BE2C (cell line): ENCODE data around the gene PIK3CA. TPM values are rescaled to one million over a fixed set of nuclear protein-coding genes. Genes with fewer than 3 reads are reported as not detected.

Experiments
- DNase-seq: peaks from one replicate; pipeline ENCODE4 v3.0.0-alpha.2; 2020
- H3K27me3 ChIP-seq: fragments of 250-450 bp; sonication (Bioruptor Pico); 2 replicates; pipeline ENCODE4 v1.5.1; 2020; ENCODE audit warnings: mild to moderate bottlenecking
- H3K36me3 ChIP-seq: fragments of 250-450 bp; sonication (Bioruptor Pico); 2 replicates; pipeline ENCODE4 v1.5.1; 2020; ENCODE audit warnings: mild to moderate bottlenecking
- H3K4me1 ChIP-seq: fragments of 250-450 bp; sonication (Bioruptor Pico); 2 replicates; pipeline ENCODE4 v1.5.1; 2020
- H3K4me3 ChIP-seq: 2 replicates; pipeline ENCODE4 v1.5.1; 2011; ENCODE audit warnings: low read depth, low read length
- H3K9me3 ChIP-seq: fragments of 250-450 bp; sonication (Bioruptor Pico); 2 replicates; pipeline ENCODE4 v1.5.1; 2020
- CTCF ChIP-seq: IDR thresholded peaks from 2 replicates; pipeline ENCODE4 v1.5.1; 2012; ENCODE audit warnings: mild to moderate bottlenecking, low read depth, low read length
- polyA plus RNA-seq: library from polyadenylated mRNA; unstranded; fragments of >200 nt; gene quantifications from one replicate; pipeline ENCODE4 v1.2.1, GENCODE V29; 2012; ENCODE audit warnings: low read depth, missing spikeins; ENCODE audit not compliant: insufficient read length, insufficient read depth

The PIK3CA gene
- polyA plus RNA-seq: 5.1 TPM

GRCh38 chr3:179147873-179148615 lies at the start of gene PIK3CA:
PIK3CA (plus strand) TSS chr3:179148357; CDS start chr3:179198826, 50,469 bp downstream.
- peak; percentile 93 for DNase-seq
- peak within 1 kb of the TSS; percentile 88 for H3K4me3 ChIP-seq
- no peaks in the 10 kb centered on the region for H3K9me3 ChIP-seq
- TF ChIP-seq CTCF: no peak
- H3K36me3 ChIP-seq: no peaks in the 10 kb centered on the region
- H3K27me3 ChIP-seq: peaks cover 3% of the 10 kb centered on the region
- no peaks in the 10 kb centered on the region for H3K4me1 ChIP-seq

GRCh38 chr3:179098388-179099077 lies 49.6 kb upstream of the PIK3CA start:
- peak; percentile 15; the same call in 1 of the 2 replicates for TF ChIP-seq CTCF
- H3K9me3 ChIP-seq: no peaks in the 10 kb centered on the region
- peak overlapping the region; percentile 16; the same call in 1 of the 2 replicates for H3K4me3 ChIP-seq
- no peaks in the 10 kb centered on the region for H3K4me1 ChIP-seq
- H3K36me3 ChIP-seq: no peaks in the 10 kb centered on the region
- H3K27me3 ChIP-seq: no peaks in the 10 kb centered on the region
- no peak for DNase-seq

DNA sequence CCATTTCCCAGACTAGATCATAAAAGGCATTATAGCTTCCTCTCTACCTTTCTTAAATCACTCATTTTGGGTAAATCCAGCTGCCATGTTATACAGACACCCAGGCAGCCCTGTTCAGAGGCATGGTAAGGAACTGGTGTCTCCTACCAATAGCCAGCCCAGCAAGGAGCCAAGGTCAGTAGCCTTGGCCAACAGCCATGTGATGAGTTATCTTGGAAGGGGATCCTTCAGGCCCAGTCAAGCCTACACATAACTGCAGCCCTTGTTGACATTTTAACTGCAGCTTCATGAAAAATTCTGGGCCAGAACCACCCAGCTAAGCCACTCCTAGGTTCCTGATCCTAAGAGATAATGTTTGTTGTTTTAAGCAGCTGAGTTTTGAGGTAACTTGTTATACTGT lies 47.5 kb upstream of the PIK3CA start:
- no peak for TF ChIP-seq CTCF
- H3K4me1 ChIP-seq: no peaks in the 10 kb centered on the region
- H3K36me3 ChIP-seq: no peaks in the 10 kb centered on the region
- H3K27me3 ChIP-seq: no peaks in the 10 kb centered on the region
- H3K9me3 ChIP-seq: no peaks in the 10 kb centered on the region
- no peak for DNase-seq
- no peak overlapping the region for H3K4me3 ChIP-seq

- no peak for TF ChIP-seq CTCF
- Histone ChIP-seq H3K27me3 (no peaks in the 10 kb centered on the region), H3K36me3 (no peaks in the 10 kb centered on the region), H3K9me3 (no peaks in the 10 kb centered on the region), H3K4me3 (no peak overlapping the region), H3K4me1 (no peaks in the 10 kb centered on the region)
- no peak for DNase-seq
Measured at GRCh38 chr3:179105881-179106280, 42.3 kb upstream of the PIK3CA start.

DNA sequence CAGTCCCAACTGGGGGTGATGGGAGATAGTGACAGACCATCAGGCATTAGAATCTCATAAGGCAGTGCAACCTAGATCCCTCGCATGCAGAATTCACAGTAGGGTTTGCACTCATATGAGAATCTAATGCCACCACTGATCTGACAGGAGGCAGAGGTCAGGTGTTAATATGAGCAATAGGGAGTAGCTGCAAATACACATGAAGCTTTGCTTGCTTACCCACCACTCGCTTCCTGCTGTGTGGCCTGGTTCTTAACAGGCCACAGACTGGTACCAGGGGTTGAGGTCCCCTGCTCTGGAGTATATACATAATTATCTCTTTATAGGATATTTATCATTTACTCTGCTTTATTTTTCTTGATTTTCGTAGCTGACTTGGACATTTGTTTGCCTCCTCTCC lies 40.5 kb upstream of the PIK3CA start:
- no peaks in the 10 kb centered on the region for H3K27me3 ChIP-seq
- DNase-seq: no peak
- H3K9me3 ChIP-seq: no peaks in the 10 kb centered on the region
- no peaks in the 10 kb centered on the region for H3K36me3 ChIP-seq
- no peak for TF ChIP-seq CTCF
- no peak overlapping the region for H3K4me3 ChIP-seq
- no peaks in the 10 kb centered on the region for H3K4me1 ChIP-seq

DNA sequence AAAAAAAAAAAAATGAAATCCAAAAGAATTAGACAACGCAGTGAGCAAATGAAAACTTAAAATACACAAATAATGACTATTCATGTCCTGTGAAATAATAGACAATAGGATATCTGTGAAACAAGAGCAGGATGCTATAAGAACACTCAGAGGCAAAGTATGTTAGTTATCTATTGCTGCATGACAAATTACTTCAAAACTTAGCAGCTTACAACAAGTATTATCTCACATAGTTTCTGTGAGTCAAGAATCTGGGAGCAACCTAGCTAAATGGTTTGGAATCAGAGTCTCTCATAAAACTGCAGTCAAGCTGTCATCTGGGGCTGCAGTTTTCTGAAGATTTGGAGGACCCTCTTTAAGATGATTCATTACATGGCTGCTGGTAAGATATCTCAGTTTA lies 40.1 kb upstream of the PIK3CA start:
- no peak overlapping the region for H3K4me3 ChIP-seq
- no peaks in the 10 kb centered on the region for H3K9me3 ChIP-seq
- TF ChIP-seq CTCF: no peak
- DNase-seq: no peak
- H3K36me3 ChIP-seq: no peaks in the 10 kb centered on the region
- no peaks in the 10 kb centered on the region for H3K27me3 ChIP-seq
- H3K4me1 ChIP-seq: no peaks in the 10 kb centered on the region
